GM12875 (cell line): ENCODE measurements around the gene ST8SIA4.

Source experiments
- H3K4me3 ChIP-seq: one replicate; pipeline ENCODE4 v1.5.1; 2011; ENCODE audit warnings: low read depth, low read length, control low read depth
- TF ChIP-seq, protein P1 (sequence below): IDR thresholded peaks from 2 replicates; pipeline ENCODE4 v1.5.1; 2011; ENCODE audit warnings: low read depth, mild to moderate bottlenecking, control low read depth, inconsistent platforms, low read length, moderate library complexity, borderline replicate concordance; ENCODE audit not compliant: insufficient read depth

The ST8SIA4 gene

DNA sequence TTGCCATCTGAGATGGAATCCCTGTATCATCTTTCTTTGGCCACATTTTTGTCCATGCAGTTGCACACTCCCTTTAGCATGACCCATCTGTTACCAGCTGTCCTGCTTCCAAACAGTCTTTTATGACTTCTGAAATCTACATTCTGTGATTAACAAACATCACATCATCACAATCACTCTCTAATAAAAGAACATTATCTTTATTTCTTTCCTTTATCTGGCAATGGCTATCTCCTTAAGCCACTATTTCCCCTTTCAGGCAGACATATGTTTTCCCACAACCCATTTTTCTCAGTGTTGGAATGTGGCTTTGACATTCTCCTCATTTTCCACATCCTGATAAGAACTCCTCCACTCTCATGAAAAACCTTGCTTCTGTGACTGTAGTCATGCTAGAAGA is 141.0 kb downstream of the ST8SIA4 start:
- H3K4me3 ChIP-seq, result no peak overlapping the region
- TF ChIP-seq, protein P1, sequence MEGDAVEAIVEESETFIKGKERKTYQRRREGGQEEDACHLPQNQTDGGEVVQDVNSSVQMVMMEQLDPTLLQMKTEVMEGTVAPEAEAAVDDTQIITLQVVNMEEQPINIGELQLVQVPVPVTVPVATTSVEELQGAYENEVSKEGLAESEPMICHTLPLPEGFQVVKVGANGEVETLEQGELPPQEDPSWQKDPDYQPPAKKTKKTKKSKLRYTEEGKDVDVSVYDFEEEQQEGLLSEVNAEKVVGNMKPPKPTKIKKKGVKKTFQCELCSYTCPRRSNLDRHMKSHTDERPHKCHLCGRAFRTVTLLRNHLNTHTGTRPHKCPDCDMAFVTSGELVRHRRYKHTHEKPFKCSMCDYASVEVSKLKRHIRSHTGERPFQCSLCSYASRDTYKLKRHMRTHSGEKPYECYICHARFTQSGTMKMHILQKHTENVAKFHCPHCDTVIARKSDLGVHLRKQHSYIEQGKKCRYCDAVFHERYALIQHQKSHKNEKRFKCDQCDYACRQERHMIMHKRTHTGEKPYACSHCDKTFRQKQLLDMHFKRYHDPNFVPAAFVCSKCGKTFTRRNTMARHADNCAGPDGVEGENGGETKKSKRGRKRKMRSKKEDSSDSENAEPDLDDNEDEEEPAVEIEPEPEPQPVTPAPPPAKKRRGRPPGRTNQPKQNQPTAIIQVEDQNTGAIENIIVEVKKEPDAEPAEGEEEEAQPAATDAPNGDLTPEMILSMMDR, result no peak

DNA sequence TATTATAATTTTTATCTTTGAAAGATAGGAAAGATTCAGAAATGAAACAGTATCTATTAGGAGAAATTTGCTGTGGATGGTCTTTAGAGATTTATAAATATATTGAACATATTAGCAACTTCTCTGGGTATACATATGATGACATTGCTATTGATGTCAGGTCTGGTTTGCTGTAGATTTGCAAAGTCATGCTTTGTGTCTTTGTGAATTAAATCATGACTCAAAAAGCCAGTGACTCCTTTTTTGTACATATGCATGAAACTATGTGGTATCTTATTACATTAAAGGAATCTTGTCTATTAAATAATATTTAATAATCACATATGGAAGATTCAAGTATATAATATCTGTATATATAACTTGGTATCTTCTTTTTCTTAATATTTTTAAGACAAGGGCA is 141.9 kb downstream of the ST8SIA4 start:
- no peak overlapping the region for H3K4me3 ChIP-seq
- TF ChIP-seq, protein P1, result no peak

DNA sequence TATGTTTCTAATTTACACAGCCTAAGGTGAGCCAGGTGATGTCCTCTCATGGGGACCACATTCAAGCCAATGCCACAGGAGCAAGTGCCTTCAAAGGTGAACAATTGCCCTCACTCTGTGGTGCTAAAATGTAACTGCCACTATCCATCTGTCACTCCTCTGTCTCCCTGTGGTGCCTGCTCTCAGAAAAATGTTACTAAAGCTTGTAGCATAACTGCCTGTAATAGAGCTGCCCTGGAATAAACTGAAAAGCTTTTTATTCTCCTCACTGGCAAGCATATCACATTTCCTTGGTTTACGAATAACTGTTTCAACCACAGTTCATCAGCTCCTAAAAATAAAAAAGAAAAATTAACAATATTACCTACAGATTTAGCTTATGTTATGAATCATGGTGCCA is 142.4 kb downstream of the ST8SIA4 start:
- H3K4me3 ChIP-seq, result no peak overlapping the region
- TF ChIP-seq, protein P1, result no peak

DNA sequence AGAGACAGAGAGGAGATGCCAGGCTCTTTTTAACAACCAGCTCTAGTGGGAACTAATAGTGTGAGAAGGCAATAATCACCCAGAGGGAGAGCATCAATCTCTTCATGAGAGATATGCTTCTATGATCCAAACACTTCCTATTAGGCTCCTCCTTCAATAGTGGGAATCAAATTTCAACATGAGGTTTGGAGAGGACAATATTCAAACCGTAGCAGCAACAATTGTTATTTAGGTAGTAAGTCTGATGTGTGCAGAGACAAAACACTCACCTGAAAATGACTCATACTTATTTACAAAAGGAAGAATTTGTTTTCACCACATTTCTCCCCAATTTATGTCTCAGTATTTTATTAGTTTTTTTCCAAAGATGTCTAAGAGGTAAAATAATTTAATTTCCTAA is 144.3 kb downstream of the ST8SIA4 start:
- H3K4me3 ChIP-seq, result no peak overlapping the region
- TF ChIP-seq, protein P1, result no peak

DNA sequence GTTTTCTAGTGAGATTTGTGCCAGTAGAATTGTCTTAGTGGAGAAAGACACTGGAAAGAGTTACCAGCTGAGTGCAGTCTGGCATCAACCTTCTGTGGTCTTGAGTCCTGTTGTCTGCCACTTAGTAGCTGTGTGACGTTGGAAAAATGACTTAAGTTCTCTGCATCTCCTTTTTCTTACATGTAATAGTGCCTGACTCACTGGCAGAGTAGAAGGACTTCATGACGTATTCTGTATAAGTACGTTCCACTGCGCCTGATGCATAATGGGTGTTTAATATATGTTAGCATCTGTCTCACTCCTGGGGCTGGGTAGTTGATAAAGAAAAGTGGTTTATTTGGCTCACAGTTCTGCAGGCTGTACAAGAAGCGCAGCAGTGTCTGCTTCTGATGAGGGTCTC is 144.8 kb downstream of the ST8SIA4 start:
- TF ChIP-seq, protein P1, result no peak

DNA sequence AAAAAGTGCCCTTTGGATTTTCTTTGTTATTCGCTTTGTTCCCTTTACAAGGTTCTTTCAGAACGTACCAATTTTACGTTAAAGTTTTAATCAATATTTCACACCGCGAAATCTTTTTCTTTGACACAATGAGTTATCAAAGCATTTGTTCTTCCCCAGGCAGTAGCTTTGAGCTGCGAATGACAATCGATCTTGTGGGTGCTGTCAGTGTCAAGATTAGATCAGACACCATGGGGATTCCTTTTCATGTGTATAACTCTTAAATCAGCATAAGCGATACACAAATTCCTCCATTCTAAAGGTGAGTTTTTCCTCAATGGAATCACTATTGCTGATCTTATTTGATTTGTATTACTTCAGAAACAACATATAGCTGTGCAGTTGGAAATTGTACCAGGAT is 145.5 kb downstream of the ST8SIA4 start:
- TF ChIP-seq, protein P1, result no peak
- H3K4me3 ChIP-seq, result no peak overlapping the region

More for the DNA sequence above, 144.8 kb downstream of the ST8SIA4 start:
- H3K4me3 ChIP-seq, result no peak overlapping the region
